Loucy (cell line): ENCODE results near the gene ZNF688.

ENCODE experiments used
- H2AFZ ChIP-seq: fragments of 200-600 bp; sonication (generic); 2 replicates; pipeline ENCODE4 v1.6.0; 2016; ENCODE audit warnings: antibody characterized with exemption, mild to moderate bottlenecking, low read length, moderate library complexity
- H3F3A ChIP-seq: fragments of 200-600 bp; 2 replicates; pipeline ENCODE4 v1.6.0; 2016; ENCODE audit warnings: antibody characterized with exemption, low read depth, mild to moderate bottlenecking
- H3K27me3 ChIP-seq: fragments of 200-600 bp; sonication (generic); 2 replicates; pipeline ENCODE4 v1.6.1; 2014; ENCODE audit warnings: low read length, mild to moderate bottlenecking; ENCODE audit not compliant: insufficient read depth, poor library complexity, severe bottlenecking
- H3K36me3 ChIP-seq: fragments of 200-600 bp; sonication (generic); 2 replicates; pipeline ENCODE4 v1.6.1; 2016; ENCODE audit warnings: low read length; ENCODE audit not compliant: insufficient read depth
- H3K4me1 ChIP-seq: fragments of 200-600 bp; sonication (generic); 2 replicates; pipeline ENCODE4 v1.5.1; 2014; ENCODE audit warnings: low read length, mild to moderate bottlenecking; ENCODE audit not compliant: insufficient read depth, poor library complexity, severe bottlenecking
- H3K4me2 ChIP-seq: fragments of 200-600 bp; sonication (generic); 2 replicates; pipeline ENCODE4 v1.6.0; 2014; ENCODE audit warnings: antibody characterized with exemption, low read length, low read depth, mild to moderate bottlenecking; ENCODE audit not compliant: poor library complexity, severe bottlenecking
- H3K4me3 ChIP-seq: fragments of 200-600 bp; sonication (generic); 2 replicates; pipeline ENCODE4 v1.5.1; 2014; ENCODE audit warnings: low read length, mild to moderate bottlenecking, mixed read lengths; ENCODE audit not compliant: poor library complexity, severe bottlenecking
- H3K79me2 ChIP-seq: fragments of 200-600 bp; sonication (generic); 2 replicates; pipeline ENCODE4 v1.6.1; 2014; ENCODE audit warnings: low read length; ENCODE audit not compliant: insufficient read depth
- H3K9ac ChIP-seq: fragments of 200-600 bp; sonication (generic); 2 replicates; pipeline ENCODE4 v1.6.0; 2014; ENCODE audit warnings: mild to moderate bottlenecking, low read depth, low read length, moderate library complexity; ENCODE audit not compliant: poor library complexity, severe bottlenecking
- H3K9me2 ChIP-seq: fragments of 200-600 bp; sonication (generic); replicated peaks from 2 replicates; pipeline ENCODE4 v1.6.1; 2016; ENCODE audit warnings: low read depth, low read length, mixed read lengths
- H3K9me3 ChIP-seq: fragments of 200-600 bp; sonication (generic); 2 replicates; pipeline ENCODE4 v1.6.1; 2014; ENCODE audit warnings: mild to moderate bottlenecking, antibody characterized with exemption, low read length, low read depth; ENCODE audit not compliant: insufficient read depth
- H4K20me1 ChIP-seq: fragments of 200-600 bp; sonication (generic); 2 replicates; pipeline ENCODE4 v1.6.0; 2014; ENCODE audit warnings: antibody characterized with exemption, low read length, mild to moderate bottlenecking; ENCODE audit not compliant: insufficient read depth, poor library complexity, severe bottlenecking
- EZH2phosphoT487 ChIP-seq: fragments of 200-600 bp; IDR thresholded peaks from 2 replicates; pipeline ENCODE4 v1.6.1; 2018; ENCODE audit warnings: antibody characterized with exemption, mild to moderate bottlenecking, moderate library complexity, borderline replicate concordance

ZNF688 gene

GRCh38 chr16:30521476-30521872 is 50.0 kb downstream of the ZNF688 start:
- H3K79me2 ChIP-seq: peaks cover 10% of the 10 kb centered on the region; the same call in 1 of the 2 replicates
- H3K9me2 ChIP-seq: no peaks in the 10 kb centered on the region
- no peak overlapping the region for H3K4me2 ChIP-seq
- H3K27me3 ChIP-seq: no peaks in the 10 kb centered on the region
- no peak overlapping the region for H2AFZ ChIP-seq
- no peak overlapping the region for H3K9ac ChIP-seq
- TF ChIP-seq EZH2phosphoT487: no peak
- H4K20me1 ChIP-seq: peaks cover 10% of the 10 kb centered on the region
- H3K36me3 ChIP-seq: no peaks in the 10 kb centered on the region; the same call in 1 of the 2 replicates
- no peaks in the 10 kb centered on the region for H3F3A ChIP-seq
- H3K9me3 ChIP-seq: no peaks in the 10 kb centered on the region
- H3K4me1 ChIP-seq: peaks cover 9% of the 10 kb centered on the region
- no peak overlapping the region for H3K4me3 ChIP-seq
